ENCODE measurements around the gene OR7G2. TPM values are rescaled to one million over a fixed set of nuclear protein-coding genes. Genes with fewer than 3 reads are reported as not detected.
"Not testable (repeated sequence)": the region's sequence is repeated elsewhere in the genome, so short reads cannot be mapped to it uniquely, and the experiment has no call there.

The OR7G2 gene
- total RNA-seq, 1 donor from 2014 or later, result not detected

DNA sequence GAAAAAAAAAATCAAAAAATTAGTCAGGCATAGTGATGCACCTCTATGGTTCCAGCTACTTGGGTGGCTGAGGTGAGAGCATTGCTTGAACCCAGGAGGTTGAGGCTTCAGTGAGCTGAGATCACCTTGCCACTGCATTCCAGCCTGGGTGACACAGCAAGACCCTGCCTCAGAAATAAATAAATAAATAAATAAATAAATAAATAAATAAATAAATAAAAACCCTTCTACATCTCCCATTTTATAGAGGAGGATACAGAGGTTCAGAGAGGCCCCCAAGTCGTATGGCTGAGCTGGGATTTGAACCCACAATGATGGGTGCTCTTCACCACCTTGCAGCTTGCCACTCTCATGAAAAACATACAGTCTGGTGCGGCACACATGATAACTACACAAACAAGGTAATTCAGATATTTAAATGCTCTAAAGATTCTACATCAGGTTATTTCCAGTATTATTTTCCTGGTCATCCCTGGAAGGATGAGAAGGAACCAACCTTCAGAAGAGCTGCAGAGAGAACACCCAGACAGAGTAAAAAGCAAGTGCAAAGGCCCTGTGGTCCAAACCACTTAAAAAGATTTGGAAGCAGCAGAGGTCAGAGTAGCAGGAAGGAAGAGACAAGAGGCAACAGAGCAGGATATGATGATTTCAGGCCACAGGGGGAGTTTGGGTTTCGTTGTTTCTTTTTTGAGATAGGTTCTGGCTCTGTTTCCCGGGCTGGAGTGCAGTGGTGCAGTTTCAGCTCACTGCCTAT lies 49.6 kb downstream of the OR7G2 start:
- no peaks in the 10 kb centered on the region for H3K9me3 ChIP-seq
- H3K36me3 ChIP-seq, result no peaks in the 10 kb centered on the region
- H3K27me3 ChIP-seq, result no peaks in the 10 kb centered on the region
- H3K27ac ChIP-seq, result no peak overlapping the region
- H3K4me3 ChIP-seq, result no peak overlapping the region
- no peaks in the 10 kb centered on the region for H3K4me1 ChIP-seq
- TF ChIP-seq, protein P1, sequence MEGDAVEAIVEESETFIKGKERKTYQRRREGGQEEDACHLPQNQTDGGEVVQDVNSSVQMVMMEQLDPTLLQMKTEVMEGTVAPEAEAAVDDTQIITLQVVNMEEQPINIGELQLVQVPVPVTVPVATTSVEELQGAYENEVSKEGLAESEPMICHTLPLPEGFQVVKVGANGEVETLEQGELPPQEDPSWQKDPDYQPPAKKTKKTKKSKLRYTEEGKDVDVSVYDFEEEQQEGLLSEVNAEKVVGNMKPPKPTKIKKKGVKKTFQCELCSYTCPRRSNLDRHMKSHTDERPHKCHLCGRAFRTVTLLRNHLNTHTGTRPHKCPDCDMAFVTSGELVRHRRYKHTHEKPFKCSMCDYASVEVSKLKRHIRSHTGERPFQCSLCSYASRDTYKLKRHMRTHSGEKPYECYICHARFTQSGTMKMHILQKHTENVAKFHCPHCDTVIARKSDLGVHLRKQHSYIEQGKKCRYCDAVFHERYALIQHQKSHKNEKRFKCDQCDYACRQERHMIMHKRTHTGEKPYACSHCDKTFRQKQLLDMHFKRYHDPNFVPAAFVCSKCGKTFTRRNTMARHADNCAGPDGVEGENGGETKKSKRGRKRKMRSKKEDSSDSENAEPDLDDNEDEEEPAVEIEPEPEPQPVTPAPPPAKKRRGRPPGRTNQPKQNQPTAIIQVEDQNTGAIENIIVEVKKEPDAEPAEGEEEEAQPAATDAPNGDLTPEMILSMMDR (IDR thresholded peaks at IDR 0.05), result no peak
- TF ChIP-seq POLR2A (IDR thresholded peaks at IDR 0.05) (no peak), POLR2AphosphoS5 (IDR thresholded peaks at IDR 0.05; ENCODE audit: insufficient read depth in 1 of 2, low read depth in 1 of 2) (no peak)
- no peak for DNase-seq (ENCODE audit: extremely low spot score in 2 of 2)
- intact Hi-C loops (cut with DNase I), result no loop called here

DNA sequence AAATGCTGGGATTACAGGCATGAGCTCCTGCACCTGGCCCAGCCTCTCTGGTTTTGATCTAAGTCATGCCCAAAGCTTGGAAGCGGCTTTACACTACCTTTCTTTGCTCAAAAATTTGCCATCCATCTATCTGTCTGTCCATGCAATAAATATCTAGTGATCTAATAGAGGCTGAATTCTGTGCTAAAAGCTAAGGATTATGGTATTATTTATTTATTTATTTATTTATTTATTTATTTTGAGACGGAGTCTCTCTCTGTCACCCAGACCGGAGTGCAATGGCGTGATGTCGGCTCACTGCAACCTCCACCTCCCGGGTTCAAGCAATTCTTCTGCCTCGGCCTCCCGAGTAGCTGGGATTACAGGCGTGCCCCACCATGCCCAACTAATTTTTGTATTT lies 51.1 kb downstream of the OR7G2 start:
- intact Hi-C loops (cut with DNase I); H3K27ac ChIP-seq; H3K4me1 ChIP-seq; H3K4me3 ChIP-seq; DNase-seq (ENCODE audit: extremely low spot score in 2 of 2); H3K27me3 ChIP-seq; H3K9me3 ChIP-seq; H3K36me3 ChIP-seq: not testable (repeated sequence)

DNA sequence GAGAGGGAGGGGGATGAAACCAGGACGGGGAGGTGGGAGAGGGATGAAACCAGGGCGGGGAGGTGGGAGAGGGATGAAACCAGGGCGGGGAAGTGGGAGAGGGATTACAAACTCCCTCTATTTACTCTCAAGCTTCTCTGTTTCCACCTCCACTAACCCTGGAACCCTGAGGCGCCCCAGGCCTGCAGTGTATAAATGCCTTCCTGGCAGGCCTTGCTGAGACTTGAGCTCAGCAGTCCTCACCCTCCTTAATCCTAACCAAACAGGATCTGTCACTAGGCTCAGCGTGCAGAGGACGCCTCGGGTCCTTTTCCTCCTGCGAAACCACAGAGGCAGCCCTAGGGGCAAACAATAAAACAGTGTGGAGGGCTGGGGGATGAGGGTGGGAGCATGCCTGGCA lies 52.5 kb downstream of the OR7G2 start:
- H3K9me3 ChIP-seq, result no peaks in the 10 kb centered on the region
- no peak for TF ChIP-seq POLR2A (IDR thresholded peaks at IDR 0.05)
- TF ChIP-seq POLR2AphosphoS5 (IDR thresholded peaks at IDR 0.05; ENCODE audit: insufficient read depth in 1 of 2, low read depth in 1 of 2), result no peak
- TF ChIP-seq, protein P1 (IDR thresholded peaks at IDR 0.05), result no peak
- intact Hi-C loops (cut with DNase I), result no loop called here
- H3K27me3 ChIP-seq, result no peaks in the 10 kb centered on the region
- DNase-seq (ENCODE audit: extremely low spot score in 2 of 2), result no peak
- no peaks in the 10 kb centered on the region for H3K4me1 ChIP-seq
- no peak overlapping the region for H3K27ac ChIP-seq
- H3K4me3 ChIP-seq, result no peak overlapping the region
- no peaks in the 10 kb centered on the region for H3K36me3 ChIP-seq

DNA sequence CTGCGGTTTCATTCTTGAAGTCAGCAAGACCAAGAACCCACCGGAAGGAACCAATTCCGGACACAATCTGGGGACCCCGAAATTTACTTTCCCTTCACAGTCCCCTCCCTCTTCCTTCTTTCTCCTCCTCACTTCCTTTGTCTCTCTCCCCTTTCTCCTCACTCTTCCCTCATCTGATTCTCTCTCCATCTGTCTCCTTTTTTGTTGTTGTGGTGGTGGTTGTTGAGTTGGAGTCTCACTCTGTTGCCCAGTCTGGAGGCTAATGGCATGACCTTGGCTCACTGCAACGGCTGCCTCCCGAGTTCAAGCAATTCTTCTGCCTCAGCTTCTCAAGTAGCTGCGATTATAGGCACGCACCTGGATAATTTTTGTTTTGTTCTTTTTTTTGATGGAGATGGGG lies 53.1 kb downstream of the OR7G2 start:
- Histone ChIP-seq H3K36me3 (no peaks in the 10 kb centered on the region), H3K27me3 (no peaks in the 10 kb centered on the region), H3K4me1 (no peaks in the 10 kb centered on the region), H3K4me3 (no peak overlapping the region), H3K9me3 (no peaks in the 10 kb centered on the region), H3K27ac (no peak overlapping the region)
- TF ChIP-seq POLR2A (IDR thresholded peaks at IDR 0.05), result no peak
- TF ChIP-seq, protein P1 (IDR thresholded peaks at IDR 0.05), result no peak
- no peak for TF ChIP-seq POLR2AphosphoS5 (IDR thresholded peaks at IDR 0.05; ENCODE audit: insufficient read depth in 1 of 2, low read depth in 1 of 2)
- DNase-seq (ENCODE audit: extremely low spot score in 2 of 2), result no peak
- intact Hi-C loops (cut with DNase I), result no loop called here

DNA sequence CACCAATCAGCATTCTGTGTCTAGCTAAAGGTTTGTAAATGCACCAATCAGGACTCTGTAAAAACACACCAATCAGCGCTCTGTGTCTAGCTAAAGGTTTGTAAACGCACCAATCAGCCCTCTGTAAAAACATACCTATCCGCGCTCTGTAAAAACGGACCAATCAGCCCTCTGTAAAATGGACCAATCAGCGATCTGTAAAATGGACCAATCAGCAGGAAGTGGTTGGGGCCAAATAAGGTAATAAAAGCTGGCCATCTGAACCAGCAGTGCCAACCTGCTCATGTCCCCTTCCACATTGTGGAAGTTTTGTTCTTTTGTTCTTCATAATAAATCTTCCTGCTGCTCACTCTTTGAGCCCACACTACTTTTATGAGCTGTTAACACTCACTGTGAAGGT lies 53.6 kb downstream of the OR7G2 start:
- H3K27me3 ChIP-seq; H3K27ac ChIP-seq; H3K4me3 ChIP-seq; H3K4me1 ChIP-seq; H3K36me3 ChIP-seq; intact Hi-C loops (cut with DNase I); DNase-seq (ENCODE audit: extremely low spot score in 2 of 2); H3K9me3 ChIP-seq: not testable (repeated sequence)

DNA sequence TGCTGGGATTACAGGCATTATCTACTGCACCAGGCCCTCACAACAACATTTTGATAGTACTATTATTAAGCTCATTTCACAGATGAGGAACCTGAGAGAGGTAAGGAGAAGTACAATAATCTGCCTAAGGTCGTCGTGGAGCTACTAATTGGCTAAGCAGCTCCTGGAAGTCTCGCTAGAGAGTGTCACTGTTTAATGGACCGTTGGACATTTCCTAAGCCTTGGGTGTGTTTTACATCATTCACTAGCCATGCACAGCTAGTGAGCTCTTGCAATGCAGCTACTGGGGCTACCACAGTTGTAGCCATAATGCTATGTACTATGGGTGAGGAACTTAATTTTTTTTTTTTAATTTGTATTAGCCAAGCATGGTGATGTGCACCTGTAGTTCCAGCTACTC lies 54.4 kb downstream of the OR7G2 start:
- TF ChIP-seq POLR2A (IDR thresholded peaks at IDR 0.05) (no peak), POLR2AphosphoS5 (IDR thresholded peaks at IDR 0.05; ENCODE audit: insufficient read depth in 1 of 2, low read depth in 1 of 2) (no peak)
- TF ChIP-seq, protein P1 (IDR thresholded peaks at IDR 0.05), result no peak
- Histone ChIP-seq H3K4me3 (no peak overlapping the region), H3K9me3 (no peaks in the 10 kb centered on the region), H3K4me1 (no peaks in the 10 kb centered on the region), H3K27ac (no peak overlapping the region), H3K36me3 (no peaks in the 10 kb centered on the region), H3K27me3 (no peaks in the 10 kb centered on the region)
- intact Hi-C loops (cut with DNase I), result no loop called here
- DNase-seq (ENCODE audit: extremely low spot score in 2 of 2), result no peak
